Endothelial cell of umbilical vein (primary cell): ENCODE measurements around the gene GAD2. TPM values are rescaled to one million over a fixed set of nuclear protein-coding genes. Genes with fewer than 3 reads are reported as not detected.

ENCODE experiments used
- BruUV-seq: library from RNA; stranded (reverse); fragments of 400-500 nt; replicated peaks from 2 replicates; lab custom pipeline; 2021; lab: Mats Ljungman, UMichigan
- CTCF ChIA-PET: fragments of 300-600, 350-600 bp; sonication (Branson Sonifier 250); formaldehyde crosslinking; loops from one replicate; lab custom pipeline; 2021; ENCODE audit warnings: antibody characterized with exemption, inconsistent platforms; lab: Charles Lee
- POLR2A ChIA-PET: fragments of 300-600, 350-600 bp; sonication (Branson Sonifier 250); formaldehyde crosslinking; loops from one replicate; lab custom pipeline; 2021; ENCODE audit warnings: antibody characterized with exemption, inconsistent platforms; lab: Charles Lee
- DNase-seq: peaks from one replicate; pipeline ENCODE4 v3.0.0-alpha.2; 2011; ENCODE audit warnings: low read depth, low spot score
- FAIRE-seq: peaks from 2 replicates; lab custom pipeline; 2011; peaks lifted over from hg19 to GRCh38; lab: Jason Lieb, UNC
- H2AFZ ChIP-seq: 2 replicates; pipeline ENCODE4 v1.6.0; 2012; ENCODE audit warnings: low read depth, low read length, control low read depth, inconsistent platforms
- H3K27ac ChIP-seq: 2 replicates; pipeline ENCODE4 v1.5.1; 2011; ENCODE audit warnings: low read depth, mild to moderate bottlenecking, control low read depth, low read length, moderate library complexity; ENCODE audit not compliant: insufficient read depth
- H3K27me3 ChIP-seq, 2 experiments: 2 replicates each; pipeline versions ENCODE4 v1.6.0 to v1.6.1; 2011; ENCODE audit warnings: low read length in 2 of 2, mixed read lengths in 1 of 2; ENCODE audit not compliant: control insufficient read depth in 2 of 2, insufficient read depth in 2 of 2
- H3K36me3 ChIP-seq, 2 experiments: 2 replicates in 1 of 2; 3 replicates in 1 of 2; pipeline ENCODE4 v1.5.1; 2011; ENCODE audit warnings: low read length in 2 of 2, mild to moderate bottlenecking in 1 of 2, moderate library complexity in 1 of 2; ENCODE audit not compliant: control insufficient read depth in 2 of 2, insufficient read depth in 2 of 2; ENCODE audit errors: extremely low read depth in 1 of 2
- H3K4me1 ChIP-seq: 3 replicates; pipeline ENCODE4 v1.5.1; 2011; ENCODE audit warnings: mild to moderate bottlenecking, low read length; ENCODE audit not compliant: control insufficient read depth, insufficient read depth; ENCODE audit errors: extremely low read depth
- H3K4me2 ChIP-seq: 2 replicates; pipeline ENCODE4 v1.6.1; 2011; ENCODE audit warnings: low read length, control low read depth, mixed read lengths; ENCODE audit not compliant: insufficient read depth
- H3K4me3 ChIP-seq, 3 experiments: fragments of 200-600 bp in 1 of 3; sonication (generic), shearing (Covaris generic) in 1 of 3; replicated peaks in 1 of 3; 2 replicates each; pipeline ENCODE4 v1.5.1; 2011 to 2016; ENCODE audit warnings: control low read depth in 3 of 3, low read length in 3 of 3, mild to moderate bottlenecking in 2 of 3, inconsistent platforms in 1 of 3, low read depth in 1 of 3, moderate library complexity in 1 of 3; ENCODE audit not compliant: insufficient read depth in 1 of 3
- H3K79me2 ChIP-seq: 2 replicates; pipeline ENCODE4 v1.6.0; 2012; ENCODE audit warnings: low read length, inconsistent platforms; ENCODE audit not compliant: control insufficient read depth, insufficient read depth
- H3K9ac ChIP-seq: replicated peaks from 2 replicates; pipeline ENCODE3; 2011; ENCODE audit warnings: low read length, control low read depth; ENCODE audit not compliant: insufficient read depth; ENCODE audit errors: extremely low read depth
- H3K9me1 ChIP-seq: replicated peaks from 3 replicates; pipeline ENCODE4 v1.6.0; 2011; ENCODE audit warnings: mild to moderate bottlenecking, low read length; ENCODE audit not compliant: control insufficient read depth, insufficient read depth; ENCODE audit errors: extremely low read depth
- H3K9me3 ChIP-seq: replicated peaks from 2 replicates; pipeline ENCODE4 v1.5.1; 2012; ENCODE audit warnings: low read length, inconsistent platforms; ENCODE audit not compliant: control insufficient read depth, insufficient read depth
- H4K20me1 ChIP-seq: replicated peaks from 2 replicates; pipeline ENCODE3; 2011; ENCODE audit warnings: mild to moderate bottlenecking, low read length; ENCODE audit not compliant: control insufficient read depth, insufficient read depth; ENCODE audit errors: extremely low read depth
- CTCF ChIP-seq, 2 donors: IDR thresholded peaks; 1 replicate in 1 of 2; 2 replicates in 1 of 2; pipeline ENCODE4 v1.5.1; 2011; ENCODE audit warnings: low read length in 2 of 2, mild to moderate bottlenecking in 2 of 2, moderate library complexity in 2 of 2, control low read depth in 1 of 2, inconsistent platforms in 1 of 2, low read depth in 1 of 2; ENCODE audit not compliant: insufficient read depth in 1 of 2; ENCODE audit errors: extremely low read depth in 1 of 2
- EZH2 ChIP-seq: IDR thresholded peaks from 2 replicates; pipeline ENCODE4 v1.6.1; 2012; ENCODE audit warnings: borderline replicate concordance, low read depth, mild to moderate bottlenecking, moderate library complexity, low read length, inconsistent platforms; ENCODE audit not compliant: severe bottlenecking
- GATA2 ChIP-seq: IDR thresholded peaks from 2 replicates; pipeline ENCODE4 v1.7.0; 2011; ENCODE audit warnings: low read depth, mild to moderate bottlenecking, moderate library complexity, mixed read lengths, low read length; ENCODE audit not compliant: insufficient read length, insufficient read depth
- JUN ChIP-seq: IDR thresholded peaks from 2 replicates; pipeline ENCODE4 v1.6.1; 2011; ENCODE audit warnings: borderline replicate concordance, low read depth; ENCODE audit not compliant: insufficient read length, insufficient read depth
- MYC ChIP-seq: IDR thresholded peaks from one replicate; pipeline ENCODE4 v1.6.1; 2011; ENCODE audit warnings: mild to moderate bottlenecking, low read depth, low read length
- POLR2AphosphoS5 ChIP-seq: IDR thresholded peaks from 2 replicates; pipeline ENCODE4 v1.6.1; 2012; ENCODE audit warnings: low read depth, mild to moderate bottlenecking, control low read depth, low read length, moderate library complexity; ENCODE audit not compliant: insufficient read depth
- dilution Hi-C: fragments of 300-500 bp; cut with MboI; formaldehyde crosslinking; loops from one replicate; pipeline ENCODE4 v1.15.0; 2019; ENCODE audit warnings: low sequenced_read_pairs; ENCODE audit not compliant: extremely low pct_ligation_motif_present
- intact Hi-C: fragments of 100-400 bp; cut with micrococcal nuclease; formaldehyde crosslinking; loops from one replicate; pipeline ENCODE4 v1.10.0; 2022
- polyA plus RNA-seq, 4 experiments: library from polyadenylated mRNA; depleted of rRNA in 3 of 4; stranded (reverse) in 3 of 4; unstranded in 1 of 4; fragments of >200 nt; gene quantifications; 2 replicates each; pipeline versions ENCODE4 v1.2.1 to v1.2.3, GENCODE V29; 2011 to 2012; ENCODE audit warnings: missing spikeins in 1 of 4
- total RNA-seq: library from RNA; stranded (reverse); gene quantifications from 2 replicates; pipeline ENCODE4 v1.2.3, GENCODE V29; 2021
- TF ChIP-seq, protein P1 (sequence below): IDR thresholded peaks from 2 replicates; pipeline ENCODE4 v1.6.1; 2011; ENCODE audit not compliant: insufficient read depth, insufficient read length

GAD2 gene
- total and polyA plus RNA-seq, 2 donors (not counting 3 experiments of a cell fraction or from before 2014, with no cell fraction given), result not detected

- dilution Hi-C loops, result no loop called here
Measured at GRCh38 chr10:26225322-26225721, 8.7 kb downstream of the GAD2 start.

More at GRCh38 chr10:26225322-26225721, 8.7 kb downstream of the GAD2 start:
- Histone ChIP-seq H4K20me1 (no peaks in the 10 kb centered on the region), H3K4me1 (no peaks in the 10 kb centered on the region), H3K79me2 (no peaks in the 10 kb centered on the region), H3K27ac (no peak overlapping the region), H3K9ac (no peak overlapping the region), H2AFZ (no peak overlapping the region), H3K9me1 (no peaks in the 10 kb centered on the region), H3K4me3 (no peak overlapping the region), H3K27me3 (no peaks in the 10 kb centered on the region), H3K9me3 (no peaks in the 10 kb centered on the region), H3K36me3 (no peaks in the 10 kb centered on the region), H3K4me2 (no peak overlapping the region)
- DNase-seq, result no peak
- TF ChIP-seq, protein P1, sequence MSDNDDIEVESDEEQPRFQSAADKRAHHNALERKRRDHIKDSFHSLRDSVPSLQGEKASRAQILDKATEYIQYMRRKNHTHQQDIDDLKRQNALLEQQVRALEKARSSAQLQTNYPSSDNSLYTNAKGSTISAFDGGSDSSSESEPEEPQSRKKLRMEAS, result no peak
- TF ChIP-seq POLR2AphosphoS5 (no peak), MYC (no peak), EZH2 (no peak), JUN (no peak), CTCF (IDR thresholded peaks at IDR 0.05; ENCODE audit: extremely low read depth in 1 of 2, insufficient read depth in 1 of 2, low read depth in 1 of 2, low read length in 2 of 2) (no peak), GATA2 (no peak)
- intact Hi-C loops, result no loop called here
- BruUV-seq, result no TSS peak
- FAIRE-seq, result no peak
- CTCF ChIA-PET, result no interaction called here
- POLR2A ChIA-PET, result no interaction called here
